GM12875 (cell line): ENCODE results near the gene RXRA.

ENCODE experiments used
- H3K4me3 ChIP-seq: one replicate; pipeline ENCODE4 v1.5.1; 2011; ENCODE audit warnings: low read depth, low read length, control low read depth
- TF ChIP-seq, protein P1 (sequence below): IDR thresholded peaks from 2 replicates; pipeline ENCODE4 v1.5.1; 2011; ENCODE audit warnings: low read depth, mild to moderate bottlenecking, control low read depth, inconsistent platforms, low read length, moderate library complexity, borderline replicate concordance; ENCODE audit not compliant: insufficient read depth

The RXRA gene

GRCh38 chr9:134314039-134314949, 12.0 kb upstream of the RXRA start:
- TF ChIP-seq, protein P1, sequence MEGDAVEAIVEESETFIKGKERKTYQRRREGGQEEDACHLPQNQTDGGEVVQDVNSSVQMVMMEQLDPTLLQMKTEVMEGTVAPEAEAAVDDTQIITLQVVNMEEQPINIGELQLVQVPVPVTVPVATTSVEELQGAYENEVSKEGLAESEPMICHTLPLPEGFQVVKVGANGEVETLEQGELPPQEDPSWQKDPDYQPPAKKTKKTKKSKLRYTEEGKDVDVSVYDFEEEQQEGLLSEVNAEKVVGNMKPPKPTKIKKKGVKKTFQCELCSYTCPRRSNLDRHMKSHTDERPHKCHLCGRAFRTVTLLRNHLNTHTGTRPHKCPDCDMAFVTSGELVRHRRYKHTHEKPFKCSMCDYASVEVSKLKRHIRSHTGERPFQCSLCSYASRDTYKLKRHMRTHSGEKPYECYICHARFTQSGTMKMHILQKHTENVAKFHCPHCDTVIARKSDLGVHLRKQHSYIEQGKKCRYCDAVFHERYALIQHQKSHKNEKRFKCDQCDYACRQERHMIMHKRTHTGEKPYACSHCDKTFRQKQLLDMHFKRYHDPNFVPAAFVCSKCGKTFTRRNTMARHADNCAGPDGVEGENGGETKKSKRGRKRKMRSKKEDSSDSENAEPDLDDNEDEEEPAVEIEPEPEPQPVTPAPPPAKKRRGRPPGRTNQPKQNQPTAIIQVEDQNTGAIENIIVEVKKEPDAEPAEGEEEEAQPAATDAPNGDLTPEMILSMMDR: no peak
- no peak overlapping the region for H3K4me3 ChIP-seq

DNA sequence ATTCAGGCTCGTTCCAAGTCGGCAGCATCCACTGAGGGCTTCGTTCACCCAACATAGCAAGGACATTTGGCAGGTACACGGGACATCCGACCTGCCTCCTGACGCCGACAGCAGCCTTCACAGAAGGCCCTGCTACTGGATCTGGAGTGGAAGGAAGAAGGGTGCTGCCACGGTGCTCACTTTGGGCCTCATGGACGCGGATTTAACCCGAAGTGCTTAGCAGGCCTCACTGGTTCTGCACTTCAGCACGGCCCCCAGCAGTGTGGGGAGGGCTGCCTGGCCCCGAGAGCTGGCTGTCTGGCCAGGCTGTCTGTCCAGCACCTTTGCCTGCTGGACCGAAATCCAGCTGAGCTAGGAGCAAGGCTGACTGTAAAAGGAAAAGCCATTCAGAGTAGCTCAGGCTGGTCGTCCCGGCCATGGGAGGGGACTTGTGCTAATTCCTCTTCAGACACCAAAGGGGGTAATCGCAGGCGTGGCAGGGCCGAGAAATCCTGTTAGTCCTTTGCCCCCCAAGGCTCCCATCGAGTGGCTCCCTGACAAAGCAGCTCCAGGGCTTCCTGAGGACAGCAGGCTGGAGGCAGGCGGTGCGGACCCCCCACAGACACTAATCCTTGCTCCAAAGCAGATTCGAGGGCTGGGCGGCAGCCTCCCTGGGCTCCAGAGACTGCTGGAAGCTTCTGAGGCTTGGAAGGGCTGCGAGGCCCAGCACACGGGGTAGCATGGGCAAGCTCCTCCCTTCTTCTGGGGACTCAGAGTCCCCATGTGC, 11.1 kb upstream of the RXRA start:
- H3K4me3 ChIP-seq: no peak overlapping the region
- TF ChIP-seq, protein P1: no peak

DNA sequence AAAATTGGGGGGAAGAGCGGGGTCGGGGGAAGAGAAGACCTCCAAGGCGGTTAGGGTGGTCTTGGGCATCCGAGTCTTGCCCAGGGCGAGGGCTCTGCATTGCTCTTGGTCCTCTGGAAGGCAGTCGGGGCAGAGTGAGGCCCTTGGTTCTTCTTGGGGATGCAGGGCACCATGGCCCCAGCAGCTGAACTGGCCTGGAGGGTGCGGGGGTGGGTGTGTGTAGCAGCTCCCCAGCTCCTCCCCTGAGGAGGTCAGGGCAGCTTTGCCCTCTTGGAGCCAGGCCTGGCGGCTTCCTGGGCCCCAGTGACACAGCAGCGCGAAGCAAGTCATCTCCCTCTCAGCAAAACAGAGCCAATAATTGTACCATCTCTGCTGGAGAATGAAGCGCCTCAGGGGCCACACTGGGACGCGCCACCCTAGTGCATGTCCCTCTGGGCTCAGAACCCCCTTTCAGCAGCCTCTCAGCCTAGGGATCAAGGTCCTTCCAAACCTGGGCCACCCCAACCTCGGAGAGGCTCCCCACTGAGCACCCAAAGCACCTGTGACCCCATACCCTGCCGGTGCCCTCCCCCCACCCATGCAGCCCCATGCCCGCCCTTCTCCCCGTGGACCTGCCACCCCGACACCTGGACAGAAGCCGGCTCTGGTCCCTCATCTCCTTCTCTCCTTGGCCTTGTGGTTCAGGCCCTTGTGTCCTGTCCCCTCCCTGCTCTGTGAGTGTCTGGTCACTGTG, 10.4 kb upstream of the RXRA start:
- H3K4me3 ChIP-seq: no peak overlapping the region

GRCh38 chr9:134316449-134317160, 9.7 kb upstream of the RXRA start:
- TF ChIP-seq, protein P1: no peak
- no peak overlapping the region for H3K4me3 ChIP-seq

More for the DNA sequence above, 10.4 kb upstream of the RXRA start:
- TF ChIP-seq, protein P1: no peak

GRCh38 chr9:134317400-134317789, 8.9 kb upstream of the RXRA start:
- TF ChIP-seq, protein P1: no peak

GRCh38 chr9:134317790-134318414, 8.4 kb upstream of the RXRA start:
- no peak overlapping the region for H3K4me3 ChIP-seq
- TF ChIP-seq, protein P1: no peak

More at GRCh38 chr9:134317400-134317789, 8.9 kb upstream of the RXRA start:
- no peak overlapping the region for H3K4me3 ChIP-seq
